GM23338 (cell line): ENCODE measurements around the gene ANAPC4. TPM values are rescaled to one million over a fixed set of nuclear protein-coding genes. Genes with fewer than 3 reads are reported as not detected.

Source experiments
- ATAC-seq: fragments of 200-7000 bp; cut with Tn5 transposase; 3 replicates; pipeline ENCODE4 v1.9.1; 2020
- DNase-seq: peaks from one replicate; pipeline ENCODE4 v3.0.0-alpha.2; 2015; ENCODE audit warnings: low spot score
- H2AFZ ChIP-seq: fragments of 200-600 bp; sonication (generic); 2 replicates; pipeline ENCODE4 v1.8.0; 2016; ENCODE audit warnings: antibody characterized with exemption, mild to moderate bottlenecking, moderate library complexity
- H3F3A ChIP-seq: fragments of 200-600 bp; sonication (generic); replicated peaks from 2 replicates; pipeline ENCODE4 v1.8.0; 2017; ENCODE audit warnings: antibody characterized with exemption, mixed run types, low read depth
- H3K27ac ChIP-seq: fragments of 200-600 bp; sonication (generic); 2 replicates; pipeline ENCODE4 v1.6.1; 2016; ENCODE audit warnings: low read depth
- H3K27me3 ChIP-seq: fragments of 200-600 bp; sonication (generic); 2 replicates; pipeline ENCODE4 v1.8.0; 2016; ENCODE audit warnings: mild to moderate bottlenecking, mixed run types, moderate library complexity; ENCODE audit not compliant: insufficient read depth
- H3K36me3 ChIP-seq: fragments of 200-600 bp; sonication (generic); 2 replicates; pipeline ENCODE4 v1.8.0; 2016; ENCODE audit warnings: mild to moderate bottlenecking; ENCODE audit not compliant: insufficient read depth
- H3K4me1 ChIP-seq: fragments of 200-600 bp; sonication (generic); 2 replicates; pipeline ENCODE4 v1.8.0; 2016; ENCODE audit warnings: mild to moderate bottlenecking, moderate library complexity; ENCODE audit not compliant: insufficient read depth
- H3K4me2 ChIP-seq: fragments of 200-600 bp; sonication (generic); 2 replicates; pipeline ENCODE4 v1.7.1; 2017; ENCODE audit warnings: mixed run types
- H3K4me3 ChIP-seq: fragments of 200-600 bp; sonication (generic); 2 replicates; pipeline ENCODE4 v1.6.1; 2016; ENCODE audit warnings: mixed run types
- H3K79me2 ChIP-seq: fragments of 200-600 bp; sonication (generic); replicated peaks from 2 replicates; pipeline ENCODE4 v1.8.0; 2017; ENCODE audit warnings: mild to moderate bottlenecking; ENCODE audit not compliant: insufficient read depth
- H3K9me2 ChIP-seq: fragments of 200-600 bp; sonication (generic); 2 replicates; pipeline ENCODE4 v1.8.0; 2017; ENCODE audit not compliant: insufficient read depth
- H4K20me1 ChIP-seq: fragments of 200-600 bp; sonication (generic); replicated peaks from 2 replicates; pipeline ENCODE4 v1.8.0; 2017; ENCODE audit warnings: mild to moderate bottlenecking; ENCODE audit not compliant: insufficient read depth
- H3K27ac Mint-ChIP-seq: 2 replicates; pipeline ENCODE4 v1.8.0; 2020; ENCODE audit warnings: inconsistent platforms, mild to moderate bottlenecking, moderate library complexity, mixed read lengths
- H3K27me3 Mint-ChIP-seq: 3 replicates; pipeline ENCODE4 v1.8.0; 2022; ENCODE audit warnings: low read depth, mild to moderate bottlenecking, moderate library complexity, mixed read lengths, inconsistent platforms; ENCODE audit not compliant: insufficient read depth, poor library complexity
- H3K36me3 Mint-ChIP-seq: 3 replicates; pipeline ENCODE4 v1.8.0; 2021; ENCODE audit warnings: low read depth, mild to moderate bottlenecking, inconsistent platforms, moderate library complexity, mixed read lengths
- H3K4me1 Mint-ChIP-seq: 3 replicates; pipeline ENCODE4 v1.8.0; 2020; ENCODE audit warnings: mild to moderate bottlenecking, inconsistent platforms, mixed read lengths
- H3K4me3 Mint-ChIP-seq: 3 replicates; pipeline ENCODE4 v1.8.0; 2021; ENCODE audit warnings: moderate library complexity, mild to moderate bottlenecking, inconsistent platforms, mixed read lengths
- H3K9me3 Mint-ChIP-seq: 3 replicates; pipeline ENCODE4 v1.8.0; 2020; ENCODE audit warnings: moderate library complexity, mild to moderate bottlenecking, inconsistent platforms, mixed read lengths
- CREB1 ChIP-seq: fragments of 250-450 bp; sonication (Bioruptor Pico); IDR thresholded peaks from 2 replicates; pipeline ENCODE4 v1.5.0; 2020; ENCODE audit warnings: low read depth, mild to moderate bottlenecking, moderate library complexity
- CTCF ChIP-seq, 2 experiments: fragments of 200-600 bp in 1 of 2; sonication (generic) in 1 of 2; conservative IDR thresholded peaks; 2 replicates each; pipeline versions ENCODE4 v1.5.1 to v1.6.1; 2016 to 2017; ENCODE audit warnings: antibody characterized with exemption in 2 of 2, low read depth in 2 of 2, mild to moderate bottlenecking in 2 of 2, moderate library complexity in 1 of 2
- ETS1 ChIP-seq: IDR thresholded peaks from 2 replicates; pipeline ENCODE4 v1.6.1; 2016; ENCODE audit warnings: antibody characterized with exemption
- EZH2 ChIP-seq: fragments of 200-600 bp; sonication (generic); IDR thresholded peaks from one replicate; pipeline ENCODE4 v1.8.0; 2017; ENCODE audit warnings: antibody characterized with exemption, mild to moderate bottlenecking, low read depth; ENCODE audit not compliant: unreplicated experiment
- EZH2phosphoT487 ChIP-seq: fragments of 200-600 bp; sonication (generic); IDR thresholded peaks from one replicate; pipeline ENCODE4 v1.8.1; 2018; ENCODE audit warnings: antibody characterized with exemption; ENCODE audit not compliant: unreplicated experiment
- JUNB ChIP-seq: IDR thresholded peaks from one replicate; pipeline ENCODE4 v1.6.1; 2016; ENCODE audit warnings: antibody characterized with exemption; ENCODE audit not compliant: unreplicated experiment
- NANOG ChIP-seq: IDR thresholded peaks from 2 replicates; pipeline ENCODE4 v1.6.1; 2016; ENCODE audit warnings: antibody characterized with exemption, borderline replicate concordance
- POLR2AphosphoS5 ChIP-seq: IDR thresholded peaks from 2 replicates; pipeline ENCODE4 v1.6.1; 2016; ENCODE audit warnings: antibody characterized with exemption, low read depth
- REST ChIP-seq: IDR thresholded peaks from one replicate; pipeline ENCODE4 v1.6.1; 2018; ENCODE audit warnings: antibody characterized with exemption; ENCODE audit not compliant: unreplicated experiment
- ZNF114 ChIP-seq: fragments of 250-450 bp; sonication (Bioruptor Pico); IDR thresholded peaks from 2 replicates; pipeline ENCODE4 v1.5.0; 2020; ENCODE audit warnings: mild to moderate bottlenecking, moderate library complexity
- ZNF331 ChIP-seq: fragments of 250-450 bp; sonication (Bioruptor Pico); IDR thresholded peaks from 2 replicates; pipeline ENCODE4 v1.5.0; 2020; ENCODE audit warnings: low read depth, mild to moderate bottlenecking, moderate library complexity
- polyA plus RNA-seq: library from polyadenylated mRNA; unstranded; fragments of >200 nt; fragmentation: Nextera tagmentation; extraction: Ambion mirVana; gene quantifications from 2 replicates; pipeline ENCODE4 v1.2.1, GENCODE V29; 2016
- total RNA-seq: library from RNA; depleted of rRNA; stranded (reverse); fragments of >200 nt; shearing (Covaris generic); gene quantifications from 2 replicates; pipeline ENCODE4 v1.2.3, GENCODE V29; 2014

The ANAPC4 gene
- total and polyA plus RNA-seq, 2 experiments from 2014 or later, result 34.3 to 46.2 TPM

- no peak for TF ChIP-seq NANOG
- no peak for TF ChIP-seq ETS1
- TF ChIP-seq CREB1, result no peak
- no peak for TF ChIP-seq ZNF331 (CRISPR knock-in tag)
- TF ChIP-seq ZNF114, result no peak
- TF ChIP-seq EZH2, result no peak
- no peak for TF ChIP-seq POLR2AphosphoS5
- no peak for TF ChIP-seq REST
- TF ChIP-seq EZH2phosphoT487, result no peak
These were observed 33.9 kb downstream of the ANAPC4 start (continued) for GRCh38 chr4:25410820-25411529.

GRCh38 chr4:25413261-25413660 lies 36.2 kb downstream of the ANAPC4 start:
- 0 out of 2 replicates have a peak, but pooled peaks cover 3% of the 10 kb centered on the region for H4K20me1 ChIP-seq
- H3K79me2 ChIP-seq, result no peaks in the 10 kb centered on the region
- H3F3A ChIP-seq, result no peaks in the 10 kb centered on the region
- no peaks in the 10 kb centered on the region for H3K27me3 Mint-ChIP-seq
- H3K4me3 Mint-ChIP-seq, result no peak overlapping the region
- H3K36me3 Mint-ChIP-seq, result peaks cover 57% of the 10 kb centered on the region
- no peak overlapping the region for H3K27ac Mint-ChIP-seq
- no peak for DNase-seq
- H2AFZ ChIP-seq, result no peak overlapping the region
- no peaks in the 10 kb centered on the region for H3K27me3 ChIP-seq
- H3K9me2 ChIP-seq, result no peaks in the 10 kb centered on the region
- no peak overlapping the region for H3K4me2 ChIP-seq
- no peaks in the 10 kb centered on the region for H3K4me1 ChIP-seq
- ATAC-seq, result no peak
- no peak overlapping the region for H3K27ac ChIP-seq
- H3K9me3 Mint-ChIP-seq, result no peaks in the 10 kb centered on the region
- peaks cover 35% of the 10 kb centered on the region; the same call in 1 of the 2 replicates for H3K36me3 ChIP-seq
- no peak overlapping the region for H3K4me3 ChIP-seq
- no peaks in the 10 kb centered on the region for H3K4me1 Mint-ChIP-seq
- TF ChIP-seq ETS1 (no peak), ZNF114 (no peak), NANOG (no peak), POLR2AphosphoS5 (no peak), CTCF (conservative IDR thresholded peaks at IDR 0.05; ENCODE audit: low read depth in 2 of 2) (no peak), JUNB (no peak), ZNF331 (CRISPR knock-in tag) (no peak), CREB1 (no peak), REST (no peak)
